GM21717 (cell line): ENCODE measurements around the gene MAPK1.
"Not testable (repeated sequence)": the region's sequence is repeated elsewhere in the genome, so short reads cannot be mapped to it uniquely, and the experiment has no call there.

Experiments used
- ATAC-seq: cut with Tn5 transposase; IDR thresholded peaks from one replicate; pipeline ENCODE4 v1.9.1; 2021; ENCODE audit warnings: mild to moderate bottlenecking, moderate library complexity; ENCODE audit not compliant: unreplicated experiment

MAPK1 gene

DNA sequence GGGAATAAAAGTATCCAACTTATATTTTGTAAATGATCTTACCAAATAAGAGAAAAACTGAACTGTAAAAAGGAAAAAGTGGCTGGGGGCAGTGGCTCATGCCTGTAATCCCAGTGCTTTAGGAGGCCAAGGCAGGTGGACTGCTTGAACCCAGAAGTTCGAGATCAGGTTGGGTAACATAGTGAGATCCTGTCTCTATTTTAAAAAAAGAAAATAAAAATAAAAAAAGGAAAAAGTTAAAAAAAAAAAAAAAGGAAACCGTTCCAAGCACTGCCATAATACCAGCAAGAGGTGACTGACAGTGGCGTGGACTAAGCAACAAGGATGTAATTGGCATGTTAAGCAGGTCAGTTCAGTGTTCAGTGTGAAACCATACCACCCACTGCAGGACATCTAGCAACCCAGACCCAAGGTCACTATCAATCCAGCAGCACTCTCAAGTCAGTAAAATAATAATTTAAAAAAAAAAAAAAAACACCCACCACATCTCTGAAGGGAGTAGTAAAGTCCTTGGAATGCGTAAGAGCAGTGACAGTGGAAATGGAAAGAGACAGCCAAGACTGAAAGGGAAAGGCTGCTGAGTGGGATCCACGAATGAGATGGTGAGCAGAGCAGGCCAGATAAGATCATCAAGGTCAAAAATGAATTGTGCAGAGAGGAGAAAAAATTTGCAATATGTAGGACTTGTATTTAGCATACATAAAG lies 43.6 kb downstream of the MAPK1 start:
- ATAC-seq, result no peak

DNA sequence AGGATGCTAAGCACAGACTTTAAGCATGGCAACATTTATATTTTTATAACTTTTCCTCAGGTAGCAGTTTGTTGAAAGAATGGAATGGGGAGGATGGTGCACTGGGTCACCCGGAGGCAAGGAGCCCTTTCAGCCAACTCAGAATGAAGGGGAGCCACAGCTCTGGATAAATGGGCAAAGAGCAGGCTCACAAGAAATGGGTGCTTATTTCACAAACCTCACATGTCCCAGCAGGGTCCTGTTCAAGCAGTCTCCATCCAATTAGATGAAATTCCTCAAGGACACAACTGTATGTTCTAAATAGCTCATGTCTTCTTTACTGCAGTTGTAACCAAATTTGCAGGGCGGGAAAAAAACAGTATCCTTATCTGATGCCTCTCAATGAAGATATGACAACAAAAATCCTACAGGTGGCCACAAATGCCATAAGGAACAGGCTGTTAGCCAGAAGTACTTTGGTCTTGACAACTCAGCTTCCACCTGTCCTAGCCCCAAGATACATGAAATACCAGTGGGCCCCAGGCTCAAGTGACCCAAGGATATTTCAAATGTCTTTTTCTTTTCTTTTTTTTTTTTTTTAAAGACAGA lies 48.2 kb downstream of the MAPK1 start:
- ATAC-seq, result no peak

DNA sequence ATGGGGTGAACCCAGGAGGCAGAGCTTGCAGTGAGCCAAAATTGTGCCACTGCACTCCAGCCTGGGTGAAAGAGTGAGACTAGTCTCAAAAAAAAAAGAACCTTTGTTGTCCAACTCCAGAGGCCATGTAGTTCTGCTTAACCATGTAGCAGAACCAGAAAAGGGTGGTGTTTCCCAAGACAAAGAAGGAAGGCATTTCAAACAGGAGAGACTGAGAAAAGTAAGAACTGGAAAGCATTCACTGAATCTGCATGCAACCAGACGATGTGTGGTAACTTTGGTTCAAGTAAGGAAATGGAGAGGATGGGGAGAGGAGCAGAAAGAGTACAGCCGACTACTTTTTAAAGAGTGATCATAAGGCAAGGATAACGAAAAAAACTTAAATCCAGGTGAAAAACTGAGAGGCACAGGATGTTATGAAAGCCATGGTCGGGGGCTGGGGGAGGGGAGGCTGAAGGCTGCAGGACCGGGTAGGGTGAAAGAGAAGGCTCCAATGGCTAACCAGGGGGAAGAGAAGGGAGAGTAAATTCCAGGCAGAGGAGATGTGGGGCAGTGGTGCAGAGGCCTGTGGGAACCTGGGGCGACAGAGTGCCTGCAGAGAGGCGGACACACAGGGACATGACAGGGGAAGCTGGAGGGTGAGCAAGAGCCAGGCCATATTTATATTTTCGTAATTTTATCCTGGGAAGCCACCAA lies 48.8 kb downstream of the MAPK1 start:
- no peak for ATAC-seq

DNA sequence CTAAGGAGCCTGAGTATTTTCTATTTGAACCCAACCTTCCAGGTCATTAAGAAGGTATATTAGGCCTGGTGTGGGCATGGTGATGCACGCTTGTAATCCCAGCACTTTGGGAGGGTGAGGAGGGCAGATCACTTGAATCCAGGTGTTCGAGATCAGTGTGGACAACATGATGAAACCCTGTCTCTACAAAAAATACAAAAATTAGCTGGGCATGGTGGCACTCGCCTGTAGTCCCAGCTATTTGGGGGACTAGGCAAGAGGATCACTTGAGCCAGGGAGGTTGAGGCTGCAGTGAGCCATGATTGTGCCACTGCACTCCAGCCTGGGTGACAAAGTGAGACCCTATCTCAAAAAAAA lies 50.0 kb downstream of the MAPK1 start:
- ATAC-seq, result not testable (repeated sequence)

DNA sequence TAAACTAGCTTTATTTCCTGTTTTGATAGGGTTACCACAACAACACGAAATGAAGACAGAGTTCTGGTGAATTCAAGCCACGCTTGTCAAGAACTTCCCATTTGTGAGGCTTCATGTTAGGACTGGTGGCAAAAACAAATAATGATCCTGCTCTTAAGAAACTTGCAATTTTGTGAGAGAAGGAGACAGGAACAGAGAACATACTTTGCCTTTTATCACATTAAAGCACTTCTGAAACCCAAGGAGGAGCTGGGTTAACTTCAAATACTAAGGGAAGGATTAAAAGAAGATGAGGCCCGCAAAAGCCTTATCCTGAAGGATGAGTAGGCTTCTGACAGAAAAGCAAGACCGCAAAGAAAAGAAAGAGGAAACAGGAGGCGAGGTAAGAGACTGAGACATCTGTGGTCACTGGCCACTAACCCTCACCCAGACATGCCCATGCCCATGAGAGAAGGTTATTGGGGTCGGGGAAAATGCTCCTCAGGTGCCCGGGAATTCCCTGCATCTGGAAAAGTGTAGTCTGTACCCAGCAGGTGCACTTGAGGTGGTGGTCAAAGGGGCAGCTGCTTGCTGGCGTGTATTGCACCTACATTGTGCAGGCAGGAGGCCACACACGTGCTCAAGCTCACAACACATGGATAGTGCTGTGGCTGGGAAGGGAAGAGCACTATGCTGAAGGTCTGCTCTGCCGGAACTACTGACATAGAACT lies 50.5 kb downstream of the MAPK1 start:
- ATAC-seq, result no peak

DNA sequence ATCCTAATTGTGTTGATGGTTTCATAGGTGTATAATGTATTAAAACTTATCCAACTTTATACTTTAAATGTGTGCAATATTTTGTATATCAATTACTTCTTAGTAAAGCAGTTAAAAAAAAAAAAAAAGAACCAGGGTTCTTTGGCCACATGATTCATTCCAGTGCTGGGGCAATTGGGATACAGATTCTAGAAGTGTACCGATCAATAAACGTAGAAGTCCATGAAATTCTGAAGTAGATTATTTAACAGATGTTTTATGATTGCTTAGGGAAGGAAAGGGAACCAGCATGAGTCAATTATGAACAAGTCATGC lies 51.0 kb downstream of the MAPK1 start:
- ATAC-seq, result no peak

DNA sequence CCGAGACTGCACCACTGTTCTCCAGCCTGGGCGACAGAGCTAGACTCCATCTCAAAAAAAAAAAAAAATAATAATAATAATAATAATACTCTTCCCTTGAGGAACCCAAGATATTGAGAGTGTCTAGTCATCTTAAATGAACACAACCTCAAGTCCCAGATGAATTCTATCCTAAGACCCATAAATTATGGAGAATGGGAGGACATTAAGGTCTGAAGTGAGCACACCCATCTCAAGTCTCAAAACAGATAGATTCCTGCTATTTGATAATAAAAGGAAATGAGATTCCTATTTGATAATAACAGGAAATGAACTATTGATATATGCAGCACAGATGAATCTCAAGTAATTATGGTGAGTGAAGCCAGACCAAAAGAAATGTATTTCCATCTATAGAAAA lies 51.5 kb downstream of the MAPK1 start:
- no peak for ATAC-seq

DNA sequence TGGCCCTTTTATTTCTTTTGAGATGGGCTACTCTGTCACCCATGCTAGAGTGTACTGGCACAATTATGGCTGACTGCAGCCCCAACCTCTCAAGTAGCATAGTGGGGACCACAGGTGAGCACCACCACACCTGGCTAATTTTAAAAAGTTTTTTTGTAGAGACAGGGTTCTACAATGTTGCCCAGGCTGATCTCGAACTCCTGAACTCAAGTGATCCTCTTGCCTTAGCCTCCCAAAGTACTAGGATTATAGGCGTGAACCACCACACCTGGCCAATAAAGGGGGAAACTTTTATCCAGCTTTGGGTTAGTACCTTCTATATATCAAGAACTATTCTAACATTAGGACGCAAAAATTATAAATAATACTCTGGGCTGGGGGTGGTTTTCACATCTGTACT lies 52.1 kb downstream of the MAPK1 start:
- ATAC-seq, result no peak

DNA sequence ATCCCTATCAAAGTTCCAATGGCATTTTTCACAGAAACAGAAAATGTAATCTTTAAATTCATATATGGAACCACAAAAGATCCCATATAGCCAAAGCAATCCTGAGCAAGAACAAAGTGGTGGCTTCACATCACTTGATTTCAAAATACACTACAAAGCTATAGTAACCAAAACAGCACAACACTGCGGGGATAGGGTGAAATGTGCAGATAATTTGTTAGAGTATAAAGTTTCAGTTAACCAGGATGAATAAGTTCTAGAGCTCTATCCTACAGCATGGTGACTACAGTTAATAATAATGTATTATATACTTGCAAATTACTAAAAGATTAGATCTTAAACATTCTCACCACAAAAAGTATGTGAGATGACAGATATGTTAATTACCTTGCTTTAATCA lies 55.5 kb downstream of the MAPK1 start:
- no peak for ATAC-seq

DNA sequence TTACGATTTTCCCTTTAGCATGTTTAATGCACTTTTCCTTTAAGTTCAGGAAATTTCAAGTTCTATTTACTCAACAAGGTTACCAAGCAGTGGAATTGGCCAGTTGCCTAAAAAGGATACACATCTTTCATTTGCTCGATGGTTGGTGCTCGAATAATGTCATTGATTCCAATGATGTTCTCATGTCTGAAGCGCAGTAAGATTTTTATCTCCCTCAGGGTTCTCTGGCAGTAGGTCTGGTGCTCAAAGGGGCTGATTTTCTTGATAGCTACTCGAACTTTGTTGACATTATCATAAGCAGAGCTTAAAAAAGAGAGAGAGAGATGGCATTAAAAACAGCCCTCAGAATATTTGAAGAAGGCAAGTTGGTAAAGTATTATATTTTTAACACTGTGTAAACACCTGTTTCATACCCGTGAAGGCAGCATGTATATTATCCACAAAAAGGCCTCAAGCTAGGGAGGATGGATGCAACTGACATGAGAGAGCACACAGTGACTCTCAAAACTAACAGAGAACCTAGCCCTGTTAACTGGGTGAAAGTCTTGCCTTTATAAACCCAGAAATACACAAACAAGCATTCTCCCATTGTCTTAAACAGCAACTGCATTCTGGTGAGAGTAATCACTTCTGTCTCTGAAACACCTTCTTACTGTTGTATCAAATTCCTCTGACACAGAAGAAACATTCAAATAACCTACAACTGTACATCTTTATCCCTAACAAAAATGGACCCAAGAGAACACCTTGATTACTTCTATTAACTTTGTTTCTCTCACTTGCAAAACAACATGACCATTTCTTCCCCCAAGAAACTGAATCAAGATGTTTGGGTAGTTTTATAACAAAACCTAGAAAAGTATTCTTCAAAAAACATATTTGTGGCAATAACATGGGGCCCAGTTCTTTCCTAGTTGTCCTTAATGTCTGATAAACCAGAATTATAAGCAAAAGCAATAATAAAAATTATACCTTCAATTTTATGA lies 59.6 kb downstream of the MAPK1 start:
- ATAC-seq, result no peak

DNA sequence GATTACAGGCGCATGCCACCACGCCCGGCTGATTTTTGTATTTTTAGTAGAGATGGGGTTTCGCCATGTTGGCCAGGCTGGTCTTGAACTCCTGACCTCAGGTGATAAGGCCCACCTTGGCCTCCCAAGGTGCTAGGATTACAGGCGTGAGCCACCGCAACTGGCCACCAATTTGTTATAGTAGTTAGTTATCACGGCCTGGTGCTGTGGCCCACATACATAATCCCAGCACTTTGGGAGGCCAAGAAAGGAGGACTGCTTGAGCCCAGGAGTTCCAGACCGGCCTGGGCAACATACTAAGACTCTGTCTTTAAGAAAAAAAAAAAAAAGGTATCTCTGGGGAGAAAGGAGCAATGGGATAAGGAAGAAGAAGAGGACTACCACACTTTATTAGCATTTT lies 62.1 kb downstream of the MAPK1 start:
- ATAC-seq, result not testable (repeated sequence)

DNA sequence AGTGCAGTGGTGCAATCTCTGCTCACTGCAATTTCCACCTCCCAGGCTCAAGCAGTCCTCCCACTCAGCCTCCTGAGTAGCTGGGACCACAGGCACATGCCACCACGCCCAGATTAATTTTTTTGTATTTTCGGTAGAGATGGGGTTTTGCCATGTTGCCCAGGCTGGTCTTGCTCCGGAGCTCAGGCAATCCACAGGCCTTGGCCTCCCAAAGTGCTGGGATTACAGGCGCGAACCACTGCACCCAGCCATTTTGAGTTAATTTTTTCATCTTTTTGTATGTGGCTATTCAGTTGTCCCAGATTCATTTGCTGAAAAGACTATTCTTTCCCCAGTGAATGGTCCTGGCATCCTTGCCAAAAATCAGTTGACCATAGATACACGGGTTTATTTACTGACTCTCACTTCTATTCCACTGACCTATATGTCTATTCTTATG lies 63.6 kb downstream of the MAPK1 start:
- no peak for ATAC-seq

DNA sequence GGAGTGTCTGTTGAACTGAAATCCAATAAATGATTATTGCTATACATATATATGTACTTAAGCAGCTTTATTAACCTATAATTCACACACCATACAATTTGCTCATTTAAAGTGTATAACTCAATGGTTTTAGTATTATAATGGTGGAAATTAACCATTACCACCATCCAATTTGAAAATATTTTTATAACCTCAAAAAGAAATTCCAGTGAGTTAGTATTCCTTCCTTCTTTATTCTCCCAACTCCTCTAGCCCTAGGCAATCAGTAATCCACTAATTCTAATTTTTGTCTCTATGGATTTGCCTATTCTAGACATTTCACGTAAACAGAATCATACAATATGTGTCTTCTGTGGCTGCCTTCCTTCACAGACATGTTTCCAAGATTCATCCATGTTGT lies 64.8 kb downstream of the MAPK1 start:
- ATAC-seq, result no peak

DNA sequence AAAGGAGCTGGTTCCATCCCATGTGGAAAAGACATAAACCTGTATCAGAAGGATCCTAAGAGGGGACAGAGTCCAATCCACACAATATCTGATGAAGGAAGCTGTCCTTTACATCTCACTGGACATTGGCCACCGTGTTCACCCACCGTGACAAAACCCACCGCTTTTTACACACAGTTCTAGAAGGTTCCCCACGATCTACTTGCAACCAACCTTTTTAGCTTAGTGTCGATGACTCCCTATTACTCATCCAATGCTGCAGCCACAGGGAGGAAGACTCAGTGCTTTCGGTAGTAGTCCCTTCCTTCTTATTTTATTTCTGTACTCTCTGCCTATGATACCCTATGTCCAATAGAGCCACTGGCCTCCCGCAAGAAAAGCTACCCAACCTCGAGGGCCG lies 65.4 kb downstream of the MAPK1 start:
- ATAC-seq, result no peak

DNA sequence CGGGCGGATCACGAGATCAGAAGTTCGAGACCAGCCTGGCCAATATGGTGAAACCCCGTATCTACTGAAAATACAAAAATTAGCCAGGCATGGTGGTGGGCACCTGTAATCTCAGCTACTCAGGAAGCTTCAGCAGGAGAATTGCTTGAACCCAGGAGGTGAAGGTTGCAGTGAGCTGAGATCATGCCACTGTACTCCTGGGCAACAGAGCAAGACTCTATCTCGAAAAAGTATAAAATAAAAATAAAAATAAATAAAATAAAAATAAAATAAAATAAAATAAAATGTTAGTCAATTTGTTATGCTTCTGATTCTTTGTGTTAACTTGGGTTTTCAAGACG lies 66.2 kb downstream of the MAPK1 start:
- ATAC-seq, result not testable (repeated sequence)

DNA sequence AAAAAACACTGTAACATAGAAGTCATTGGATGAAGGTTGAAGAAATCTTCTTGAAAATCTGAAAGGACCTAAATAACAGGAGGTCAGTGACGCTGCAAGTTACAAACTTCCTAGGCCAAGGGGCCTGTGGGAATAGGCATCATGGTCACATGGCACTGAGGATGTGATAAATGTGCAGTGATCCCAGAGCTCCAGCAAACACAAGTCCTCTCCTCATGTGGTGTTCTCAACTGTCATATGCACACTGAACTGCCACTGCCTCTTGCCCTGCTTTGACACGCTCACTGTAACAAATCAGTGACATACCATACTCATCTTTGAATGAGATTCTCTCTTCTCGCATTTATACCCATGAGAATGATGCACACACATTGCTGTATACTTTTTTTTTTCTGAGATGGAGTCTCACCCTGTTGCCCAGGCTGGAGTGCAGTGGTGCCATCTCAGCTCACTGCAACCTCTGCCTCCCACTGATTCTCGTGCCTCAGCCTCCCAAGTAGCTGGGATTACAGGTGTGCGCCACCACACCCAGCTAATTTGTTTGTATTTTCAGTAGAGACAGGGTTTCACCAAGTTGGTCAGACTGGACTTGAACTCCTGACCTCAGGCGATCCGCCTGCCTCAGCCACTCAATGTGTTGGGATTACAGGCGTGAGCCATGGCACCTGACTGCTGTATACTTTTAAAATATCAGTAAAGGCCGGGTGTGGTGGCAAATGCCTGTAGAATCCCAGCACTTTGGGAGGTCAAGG lies 66.7 kb downstream of the MAPK1 start:
- ATAC-seq, result no peak

DNA sequence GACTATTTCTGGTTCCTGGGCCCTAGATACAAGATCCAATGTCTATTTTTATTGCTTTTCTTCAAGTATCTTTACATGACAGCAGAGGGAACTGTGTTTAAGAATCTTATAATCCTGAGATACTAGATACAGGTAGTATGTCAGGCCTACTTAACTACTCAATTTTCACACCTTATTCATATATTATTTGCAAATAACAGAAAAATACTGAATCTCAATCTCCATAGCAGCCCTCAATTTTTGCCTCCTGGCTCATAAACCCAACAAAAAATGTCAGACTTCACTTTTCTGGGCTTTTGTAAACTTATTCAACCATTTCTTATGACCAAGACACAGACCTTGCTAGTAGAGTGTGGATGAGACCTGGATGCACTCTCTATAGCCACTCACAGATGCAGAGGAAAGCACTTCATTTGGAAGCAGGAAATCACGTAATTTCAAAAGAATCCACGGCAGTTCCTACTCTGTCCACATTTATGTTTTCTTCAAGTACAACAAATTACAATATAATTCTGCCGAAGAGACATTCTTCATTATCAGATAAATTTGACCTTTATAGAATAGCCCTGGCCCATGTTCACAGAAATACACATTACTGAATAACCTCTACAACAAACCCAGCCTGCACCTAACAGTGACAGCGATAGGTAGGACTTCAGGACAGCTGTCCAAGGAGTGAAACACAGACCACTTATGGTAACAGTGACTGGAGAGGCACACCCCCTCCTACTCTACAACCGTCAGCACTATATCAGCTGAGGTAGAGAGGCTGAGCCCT lies 69.8 kb downstream of the MAPK1 start:
- ATAC-seq, result no peak

DNA sequence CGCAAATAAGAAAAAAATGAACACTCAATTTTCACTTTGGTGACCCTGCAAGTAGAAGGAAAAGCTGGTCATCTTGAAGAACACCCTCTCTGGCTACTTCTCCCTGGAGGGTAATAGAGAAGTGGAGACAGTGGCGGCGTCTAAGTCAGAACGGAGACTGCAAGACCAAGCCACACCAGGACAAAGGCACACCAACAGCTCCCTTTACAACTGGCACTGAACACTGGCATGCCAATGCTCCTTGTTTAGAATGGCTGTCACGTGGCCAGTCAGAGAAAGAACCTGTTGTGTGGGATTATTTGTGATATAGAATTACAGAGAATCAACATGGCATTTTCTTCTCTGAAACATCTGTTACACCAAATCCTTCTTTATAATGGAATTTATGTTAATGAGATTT lies 70.6 kb downstream of the MAPK1 start:
- no peak for ATAC-seq

DNA sequence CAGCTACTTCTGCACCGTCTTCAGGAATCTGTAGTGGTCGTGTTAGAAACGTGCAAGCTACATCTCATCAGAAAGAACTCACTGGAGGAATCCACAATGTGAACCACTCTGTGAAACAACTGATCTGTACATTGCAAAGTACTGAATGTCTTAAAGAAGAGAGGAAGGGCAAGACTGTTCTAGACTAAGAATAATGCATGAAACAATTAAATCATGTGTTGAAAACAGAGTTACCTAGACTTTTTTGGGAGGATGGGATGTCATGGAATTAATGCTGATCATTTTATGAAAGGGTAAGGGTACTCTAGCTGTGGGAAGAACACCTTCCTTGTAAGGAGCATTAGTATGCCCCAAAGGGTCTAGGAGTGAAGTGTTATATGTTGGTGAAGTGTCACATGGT lies 71.2 kb downstream of the MAPK1 start:
- no peak for ATAC-seq
